Measurements from ENCODE around the gene TMC8.

TMC8 gene

DNA sequence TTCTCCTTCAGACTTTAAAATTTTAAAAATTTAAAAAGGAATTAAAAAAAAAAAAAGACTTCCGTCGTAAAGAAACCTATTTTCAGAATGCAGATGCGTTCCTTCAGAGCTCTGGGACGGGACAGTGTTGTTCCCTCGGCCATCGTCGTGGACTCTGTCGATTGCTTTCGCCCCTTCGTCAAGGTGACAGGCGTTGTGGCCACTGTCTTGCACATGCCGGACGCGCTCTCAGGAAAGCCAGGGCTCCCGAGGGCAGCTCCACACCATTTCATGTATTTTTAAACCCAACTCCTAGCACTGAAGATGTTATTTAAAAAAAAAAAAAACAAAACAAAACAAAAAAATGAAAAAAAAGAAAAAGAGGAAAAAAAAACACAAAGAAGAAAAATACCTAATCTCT, 24.4 kb upstream of the TMC8 start:
- Histone ChIP-seq H2AFZ (ENCODE audit: low read depth, low read length) (no peak overlapping the region), H3K9me3 (ENCODE audit: insufficient read depth, low read length) (no peaks in the 10 kb centered on the region), H3K27ac (ENCODE audit: low read length) (no peak overlapping the region), H4K20me1 (ENCODE audit: insufficient read depth, low read length) (no peaks in the 10 kb centered on the region), H3K9ac (ENCODE audit: low read length) (no peak overlapping the region), H3K79me2 (ENCODE audit: low read length) (no peaks in the 10 kb centered on the region), H3K4me2 (ENCODE audit: low read length) (no peak overlapping the region), H3K4me3 (ENCODE audit: low read length) (no peak overlapping the region), H3K27me3 (ENCODE audit: low read depth, low read length) (no peaks in the 10 kb centered on the region), H3K4me1 (ENCODE audit: low read length) (no peaks in the 10 kb centered on the region), H3K36me3 (replicated peaks; ENCODE audit: low read depth, low read length) (peaks cover 16% of the 10 kb centered on the region)
- TF ChIP-seq EZH2phosphoT487 (IDR thresholded peaks at IDR 0.05; ENCODE audit: low read depth): no peak
- TF ChIP-seq, protein P1, sequence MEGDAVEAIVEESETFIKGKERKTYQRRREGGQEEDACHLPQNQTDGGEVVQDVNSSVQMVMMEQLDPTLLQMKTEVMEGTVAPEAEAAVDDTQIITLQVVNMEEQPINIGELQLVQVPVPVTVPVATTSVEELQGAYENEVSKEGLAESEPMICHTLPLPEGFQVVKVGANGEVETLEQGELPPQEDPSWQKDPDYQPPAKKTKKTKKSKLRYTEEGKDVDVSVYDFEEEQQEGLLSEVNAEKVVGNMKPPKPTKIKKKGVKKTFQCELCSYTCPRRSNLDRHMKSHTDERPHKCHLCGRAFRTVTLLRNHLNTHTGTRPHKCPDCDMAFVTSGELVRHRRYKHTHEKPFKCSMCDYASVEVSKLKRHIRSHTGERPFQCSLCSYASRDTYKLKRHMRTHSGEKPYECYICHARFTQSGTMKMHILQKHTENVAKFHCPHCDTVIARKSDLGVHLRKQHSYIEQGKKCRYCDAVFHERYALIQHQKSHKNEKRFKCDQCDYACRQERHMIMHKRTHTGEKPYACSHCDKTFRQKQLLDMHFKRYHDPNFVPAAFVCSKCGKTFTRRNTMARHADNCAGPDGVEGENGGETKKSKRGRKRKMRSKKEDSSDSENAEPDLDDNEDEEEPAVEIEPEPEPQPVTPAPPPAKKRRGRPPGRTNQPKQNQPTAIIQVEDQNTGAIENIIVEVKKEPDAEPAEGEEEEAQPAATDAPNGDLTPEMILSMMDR (IDR thresholded peaks at IDR 0.05; ENCODE audit: low read depth, low read length): no peak

DNA sequence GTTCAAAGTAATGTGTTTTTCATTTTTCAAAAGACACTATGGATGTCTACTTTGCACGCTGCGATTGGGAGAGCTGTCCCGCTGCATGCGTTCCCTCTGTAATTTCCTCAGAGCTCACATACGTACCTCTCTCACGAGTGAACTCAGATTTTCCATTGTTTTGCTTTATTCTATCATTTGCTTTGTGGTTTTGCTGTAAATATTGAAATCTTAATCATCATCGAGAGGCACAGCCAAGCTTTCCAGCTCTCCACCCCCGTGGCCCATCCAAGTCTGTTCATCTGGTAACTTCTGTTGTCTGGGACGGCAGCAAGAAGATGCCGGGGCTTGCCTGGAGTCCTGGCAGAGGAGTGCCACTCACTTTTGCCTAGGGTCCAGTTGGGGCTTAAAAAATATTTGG, 23.1 kb upstream of the TMC8 start:
- Histone ChIP-seq H2AFZ (ENCODE audit: low read depth, low read length) (no peak overlapping the region), H3K4me1 (ENCODE audit: low read length) (no peaks in the 10 kb centered on the region), H3K4me2 (ENCODE audit: low read length) (no peak overlapping the region), H3K9me3 (ENCODE audit: insufficient read depth, low read length) (no peaks in the 10 kb centered on the region), H3K4me3 (ENCODE audit: low read length) (no peak overlapping the region), H3K9ac (ENCODE audit: low read length) (no peak overlapping the region), H3K27me3 (ENCODE audit: low read depth, low read length) (no peaks in the 10 kb centered on the region), H4K20me1 (ENCODE audit: insufficient read depth, low read length) (no peaks in the 10 kb centered on the region), H3K27ac (ENCODE audit: low read length) (no peak overlapping the region), H3K79me2 (ENCODE audit: low read length) (no peaks in the 10 kb centered on the region), H3K36me3 (replicated peaks; ENCODE audit: low read depth, low read length) (peaks cover 24% of the 10 kb centered on the region)
- TF ChIP-seq, protein P1 (IDR thresholded peaks at IDR 0.05; ENCODE audit: low read depth, low read length): no peak
- no peak for TF ChIP-seq EZH2phosphoT487 (IDR thresholded peaks at IDR 0.05; ENCODE audit: low read depth)

- Histone ChIP-seq H3K36me3 (replicated peaks; ENCODE audit: low read depth, low read length) (peaks cover 30% of the 10 kb centered on the region), H3K4me1 (ENCODE audit: low read length) (peaks cover 4% of the 10 kb centered on the region), H3K4me3 (ENCODE audit: low read length) (no peak overlapping the region), H3K27me3 (ENCODE audit: low read depth, low read length) (no peaks in the 10 kb centered on the region), H3K79me2 (ENCODE audit: low read length) (no peaks in the 10 kb centered on the region), H3K9me3 (ENCODE audit: insufficient read depth, low read length) (no peaks in the 10 kb centered on the region), H3K9ac (ENCODE audit: low read length) (no peak overlapping the region), H3K27ac (ENCODE audit: low read length) (no peak overlapping the region), H2AFZ (ENCODE audit: low read depth, low read length) (no peak overlapping the region), H4K20me1 (ENCODE audit: insufficient read depth, low read length) (no peaks in the 10 kb centered on the region), H3K4me2 (ENCODE audit: low read length) (no peak overlapping the region)
- TF ChIP-seq, protein P1 (IDR thresholded peaks at IDR 0.05; ENCODE audit: low read depth, low read length): no peak
- TF ChIP-seq EZH2phosphoT487 (IDR thresholded peaks at IDR 0.05; ENCODE audit: low read depth): no peak
These were observed 22.4 kb upstream of the TMC8 start for GRCh38 chr17:78107976-78108725.

- no peak overlapping the region for H3K27ac ChIP-seq (ENCODE audit: low read length)
- TF ChIP-seq, protein P1 (IDR thresholded peaks at IDR 0.05; ENCODE audit: low read depth, low read length): no peak
- TF ChIP-seq EZH2phosphoT487 (IDR thresholded peaks at IDR 0.05; ENCODE audit: low read depth): no peak
- H3K79me2 ChIP-seq (ENCODE audit: low read length): no peaks in the 10 kb centered on the region
- H3K27me3 ChIP-seq (ENCODE audit: low read depth, low read length): no peaks in the 10 kb centered on the region
- H4K20me1 ChIP-seq (ENCODE audit: insufficient read depth, low read length): peaks cover 7% of the 10 kb centered on the region; the same call in 1 of the 2 replicates
- no peaks in the 10 kb centered on the region for H3K9me3 ChIP-seq (ENCODE audit: insufficient read depth, low read length)
- H2AFZ ChIP-seq (ENCODE audit: low read depth, low read length): no peak overlapping the region
- no peak overlapping the region for H3K4me2 ChIP-seq (ENCODE audit: low read length)
- no peak overlapping the region for H3K9ac ChIP-seq (ENCODE audit: low read length)
- H3K4me1 ChIP-seq (ENCODE audit: low read length): peaks cover 10% of the 10 kb centered on the region
- H3K36me3 ChIP-seq (replicated peaks; ENCODE audit: low read depth, low read length): peaks cover 37% of the 10 kb centered on the region
- no peak overlapping the region for H3K4me3 ChIP-seq (ENCODE audit: low read length)
These were observed 21.7 kb upstream of the TMC8 start for GRCh38 chr17:78108726-78109488.

Data from OCI-LY3 (cell line).